Coronary artery (tissue), 2 donors: ENCODE data around the gene EPSTI1.

Experiments used
- DNase-seq: peaks from one replicate; pipeline ENCODE4 v3.0.0-alpha.2; 2017; ENCODE audit warnings: low spot score
- H3K27ac ChIP-seq, 2 donors: fragments of 200-600 bp; sonication (generic); one replicate each; pipeline ENCODE4 v1.5.1; 2016 to 2019
- H3K4me3 ChIP-seq: fragments of 200-600 bp; sonication (generic); 2 replicates; pipeline ENCODE4 v1.5.1; 2016; ENCODE audit warnings: mild to moderate bottlenecking, moderate library complexity
- TF ChIP-seq, protein P1 (sequence below): fragments of 200-600 bp; sonication (generic); IDR thresholded peaks from one replicate; pipeline ENCODE4 v1.5.1; 2019; ENCODE audit warnings: antibody characterized with exemption

The EPSTI1 gene

DNA sequence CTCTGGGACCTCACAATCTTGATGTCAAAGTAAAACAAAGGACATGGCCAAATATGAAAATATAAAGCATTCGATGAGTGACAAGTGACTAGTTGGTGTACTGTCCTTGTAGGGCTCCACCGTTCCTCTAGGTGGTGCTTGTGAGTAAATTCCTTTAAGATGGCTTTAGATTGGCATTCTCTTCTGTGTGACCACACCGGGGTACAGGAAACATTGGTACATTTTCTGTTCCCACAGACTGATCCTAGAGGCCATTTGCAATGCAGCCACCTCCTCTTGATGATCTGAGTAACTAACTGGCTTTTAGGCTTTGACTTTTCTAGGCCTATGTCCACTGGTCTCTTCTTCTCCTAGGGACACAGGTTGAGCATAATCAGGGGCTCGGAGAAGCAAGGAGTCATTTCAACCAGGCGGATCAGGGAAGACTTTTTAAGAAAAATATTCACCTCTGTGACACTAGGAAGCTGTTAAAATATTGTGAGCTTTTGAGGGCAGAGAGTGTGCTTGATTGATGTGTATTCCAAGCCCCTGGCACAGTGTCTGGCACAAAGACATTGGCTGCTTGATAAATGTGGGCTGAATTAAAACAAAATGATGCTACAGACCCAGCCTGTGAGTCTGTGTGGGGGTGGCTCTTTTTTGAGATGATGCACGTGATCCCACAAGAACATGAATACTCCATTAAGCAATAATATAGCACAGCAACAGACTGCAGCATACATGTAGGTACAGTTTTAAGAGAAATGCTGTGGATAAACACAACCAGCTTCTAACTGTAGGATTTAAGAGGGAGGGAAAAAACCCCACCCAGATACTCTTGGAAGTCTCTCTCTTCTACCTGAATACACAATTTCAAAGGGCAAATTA lies 21.0 kb downstream of the EPSTI1 start:
- TF ChIP-seq, protein P1, sequence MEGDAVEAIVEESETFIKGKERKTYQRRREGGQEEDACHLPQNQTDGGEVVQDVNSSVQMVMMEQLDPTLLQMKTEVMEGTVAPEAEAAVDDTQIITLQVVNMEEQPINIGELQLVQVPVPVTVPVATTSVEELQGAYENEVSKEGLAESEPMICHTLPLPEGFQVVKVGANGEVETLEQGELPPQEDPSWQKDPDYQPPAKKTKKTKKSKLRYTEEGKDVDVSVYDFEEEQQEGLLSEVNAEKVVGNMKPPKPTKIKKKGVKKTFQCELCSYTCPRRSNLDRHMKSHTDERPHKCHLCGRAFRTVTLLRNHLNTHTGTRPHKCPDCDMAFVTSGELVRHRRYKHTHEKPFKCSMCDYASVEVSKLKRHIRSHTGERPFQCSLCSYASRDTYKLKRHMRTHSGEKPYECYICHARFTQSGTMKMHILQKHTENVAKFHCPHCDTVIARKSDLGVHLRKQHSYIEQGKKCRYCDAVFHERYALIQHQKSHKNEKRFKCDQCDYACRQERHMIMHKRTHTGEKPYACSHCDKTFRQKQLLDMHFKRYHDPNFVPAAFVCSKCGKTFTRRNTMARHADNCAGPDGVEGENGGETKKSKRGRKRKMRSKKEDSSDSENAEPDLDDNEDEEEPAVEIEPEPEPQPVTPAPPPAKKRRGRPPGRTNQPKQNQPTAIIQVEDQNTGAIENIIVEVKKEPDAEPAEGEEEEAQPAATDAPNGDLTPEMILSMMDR: peak; percentile 21
- H3K4me3 ChIP-seq: no peak overlapping the region
- H3K27ac ChIP-seq: no peak overlapping the region
- no peak for DNase-seq

DNA sequence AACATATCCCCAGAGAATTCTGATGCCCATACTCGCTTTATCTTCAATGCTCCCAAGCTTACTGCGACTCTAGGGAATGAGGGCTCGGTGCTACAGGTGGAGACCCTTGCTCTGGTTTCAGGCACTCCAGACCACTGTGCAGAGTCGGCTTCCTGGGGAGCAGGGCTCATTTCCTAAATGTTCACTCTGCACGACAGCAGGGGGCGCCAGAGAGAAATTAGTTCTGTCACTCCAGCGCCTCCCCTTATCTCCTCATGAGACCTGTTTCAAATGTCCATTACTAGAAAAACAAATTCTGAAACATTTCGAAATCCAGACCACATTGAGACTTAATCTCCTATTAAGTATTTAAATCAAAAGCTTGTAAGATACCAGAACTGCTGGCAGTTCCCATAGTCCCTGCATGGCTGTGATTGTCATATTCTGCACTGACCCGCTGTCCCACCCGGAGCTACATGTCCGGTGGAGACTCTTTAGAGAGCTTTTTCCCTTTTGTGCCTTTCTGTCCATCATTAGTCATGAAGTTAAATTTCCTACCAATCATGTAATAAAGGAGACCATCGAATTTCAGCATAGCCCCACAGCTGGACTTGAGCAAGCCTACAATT lies 22.4 kb downstream of the EPSTI1 start:
- TF ChIP-seq, protein P1: peak; percentile 72
- Histone ChIP-seq H3K4me3 (no peak overlapping the region), H3K27ac (no peak overlapping the region)
- peak; percentile 74 for DNase-seq

DNA sequence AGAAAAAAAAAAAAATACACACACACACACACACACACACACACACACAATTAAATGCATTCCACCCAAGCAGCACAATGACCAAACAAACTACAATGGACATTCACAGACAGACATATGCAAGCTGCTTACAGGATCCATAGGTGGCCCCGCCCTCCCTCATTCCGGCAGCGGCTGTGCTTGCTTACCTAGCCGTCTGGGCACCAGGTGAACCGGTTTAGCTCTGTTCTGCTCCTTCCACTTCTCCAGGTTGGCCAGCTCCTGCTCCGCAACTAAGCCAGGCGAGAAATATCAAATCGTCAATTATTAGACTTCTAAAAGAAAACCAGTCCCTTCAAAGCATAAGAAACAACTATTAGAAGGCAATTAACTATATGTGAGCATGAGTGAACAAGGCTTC lies 23.1 kb downstream of the EPSTI1 start:
- H3K27ac ChIP-seq: no peak overlapping the region
- DNase-seq: no peak
- TF ChIP-seq, protein P1: no peak
- H3K4me3 ChIP-seq: no peak overlapping the region

DNA sequence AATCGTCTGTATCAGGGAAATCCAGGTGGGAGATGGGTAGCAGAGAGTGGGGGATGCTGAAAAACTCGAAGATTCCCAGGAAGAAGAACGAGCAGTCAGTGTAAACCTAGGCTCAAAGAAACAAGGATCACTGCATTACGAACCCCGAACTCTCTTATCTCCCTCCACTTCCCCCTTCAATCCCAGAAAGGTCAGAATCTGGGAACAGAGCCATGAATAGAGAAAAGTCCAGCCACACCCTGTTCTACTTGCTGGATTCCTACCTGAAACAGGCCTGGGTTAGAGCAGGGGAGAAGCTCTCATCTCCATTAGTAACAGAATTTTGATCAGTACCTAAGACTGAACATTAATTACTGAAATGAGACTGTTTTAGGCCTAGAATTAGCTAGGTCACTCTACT lies 24.4 kb downstream of the EPSTI1 start:
- DNase-seq: no peak
- Histone ChIP-seq H3K27ac (no peak overlapping the region), H3K4me3 (no peak overlapping the region)
- TF ChIP-seq, protein P1: no peak

DNA sequence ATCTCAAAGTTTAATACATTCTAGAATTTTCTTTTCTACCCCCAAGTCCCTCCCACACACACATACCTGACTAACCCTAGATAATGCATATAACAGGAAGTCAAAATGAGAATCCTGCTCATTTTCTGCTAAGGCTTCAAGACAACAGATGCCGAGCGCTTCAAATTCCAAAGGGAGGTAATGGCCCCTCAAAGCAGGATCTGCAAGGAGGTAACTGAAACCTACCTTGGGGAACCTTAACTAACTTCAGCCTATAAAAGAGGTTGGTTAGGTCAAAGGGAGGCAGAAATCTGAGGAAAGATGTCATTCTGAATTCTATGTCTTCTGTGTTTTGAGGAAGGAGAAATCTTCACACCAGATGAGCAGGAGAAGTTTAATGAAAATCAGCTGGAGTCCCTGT lies 26.8 kb downstream of the EPSTI1 start:
- Histone ChIP-seq H3K4me3 (no peak overlapping the region), H3K27ac (no peak overlapping the region)
- DNase-seq: no peak
- TF ChIP-seq, protein P1: no peak

DNA sequence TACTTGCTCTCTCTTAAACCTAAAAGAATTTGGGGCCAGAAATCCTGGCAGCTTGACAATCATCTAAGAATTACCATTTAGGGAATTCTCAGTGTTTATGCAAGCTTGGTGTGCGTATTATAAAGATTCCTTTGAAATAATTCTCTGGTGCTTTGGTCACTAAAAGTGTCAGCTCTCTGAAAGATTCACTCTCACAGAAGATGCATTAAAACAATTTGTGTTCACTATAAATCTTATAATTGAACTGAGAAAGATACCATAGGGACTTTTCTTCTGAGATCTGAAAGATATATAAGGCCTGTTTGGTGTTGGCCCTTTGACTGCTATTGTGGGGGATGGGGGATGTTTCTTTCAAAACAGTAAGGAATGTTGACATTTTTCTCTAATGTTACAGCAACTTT lies 27.3 kb downstream of the EPSTI1 start:
- no peak for DNase-seq
- no peak overlapping the region for H3K4me3 ChIP-seq
- TF ChIP-seq, protein P1: no peak
- H3K27ac ChIP-seq: no peak overlapping the region

DNA sequence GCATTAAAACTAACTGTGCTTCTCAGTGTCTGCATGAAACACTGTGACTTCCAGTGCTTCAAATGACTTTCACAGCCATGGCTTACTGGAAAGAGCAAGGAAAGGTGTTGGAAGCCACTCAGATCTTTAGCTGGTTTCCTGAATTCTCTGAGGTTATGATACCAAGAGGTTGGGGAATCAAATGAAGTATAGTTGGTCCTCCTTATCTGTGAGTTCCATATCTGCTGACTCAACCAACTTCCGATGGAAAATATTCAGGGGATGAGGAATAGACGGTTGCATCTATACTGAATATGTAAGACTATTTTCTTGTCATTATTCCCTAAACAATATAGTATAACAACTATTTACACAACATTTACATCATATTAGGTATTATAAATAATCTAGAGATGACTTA lies 32.4 kb downstream of the EPSTI1 start:
- TF ChIP-seq, protein P1: no peak
- DNase-seq: no peak
- Histone ChIP-seq H3K27ac (no peak overlapping the region), H3K4me3 (no peak overlapping the region)
